GM23338 (cell line): ENCODE measurements around the gene MYLK. TPM values are rescaled to one million over a fixed set of nuclear protein-coding genes. Genes with fewer than 3 reads are reported as not detected.

Experiments used
- ATAC-seq: fragments of 200-7000 bp; cut with Tn5 transposase; 3 replicates; pipeline ENCODE4 v1.9.1; 2020
- DNase-seq: peaks from one replicate; pipeline ENCODE4 v3.0.0-alpha.2; 2015; ENCODE audit warnings: low spot score
- H2AFZ ChIP-seq: fragments of 200-600 bp; sonication (generic); 2 replicates; pipeline ENCODE4 v1.8.0; 2016; ENCODE audit warnings: antibody characterized with exemption, mild to moderate bottlenecking, moderate library complexity
- H3F3A ChIP-seq: fragments of 200-600 bp; sonication (generic); replicated peaks from 2 replicates; pipeline ENCODE4 v1.8.0; 2017; ENCODE audit warnings: antibody characterized with exemption, mixed run types, low read depth
- H3K27ac ChIP-seq: fragments of 200-600 bp; sonication (generic); 2 replicates; pipeline ENCODE4 v1.6.1; 2016; ENCODE audit warnings: low read depth
- H3K27me3 ChIP-seq: fragments of 200-600 bp; sonication (generic); 2 replicates; pipeline ENCODE4 v1.8.0; 2016; ENCODE audit warnings: mild to moderate bottlenecking, mixed run types, moderate library complexity; ENCODE audit not compliant: insufficient read depth
- H3K36me3 ChIP-seq: fragments of 200-600 bp; sonication (generic); 2 replicates; pipeline ENCODE4 v1.8.0; 2016; ENCODE audit warnings: mild to moderate bottlenecking; ENCODE audit not compliant: insufficient read depth
- H3K4me1 ChIP-seq: fragments of 200-600 bp; sonication (generic); 2 replicates; pipeline ENCODE4 v1.8.0; 2016; ENCODE audit warnings: mild to moderate bottlenecking, moderate library complexity; ENCODE audit not compliant: insufficient read depth
- H3K4me2 ChIP-seq: fragments of 200-600 bp; sonication (generic); 2 replicates; pipeline ENCODE4 v1.7.1; 2017; ENCODE audit warnings: mixed run types
- H3K4me3 ChIP-seq: fragments of 200-600 bp; sonication (generic); 2 replicates; pipeline ENCODE4 v1.6.1; 2016; ENCODE audit warnings: mixed run types
- H3K79me2 ChIP-seq: fragments of 200-600 bp; sonication (generic); replicated peaks from 2 replicates; pipeline ENCODE4 v1.8.0; 2017; ENCODE audit warnings: mild to moderate bottlenecking; ENCODE audit not compliant: insufficient read depth
- H3K9me2 ChIP-seq: fragments of 200-600 bp; sonication (generic); 2 replicates; pipeline ENCODE4 v1.8.0; 2017; ENCODE audit not compliant: insufficient read depth
- H4K20me1 ChIP-seq: fragments of 200-600 bp; sonication (generic); replicated peaks from 2 replicates; pipeline ENCODE4 v1.8.0; 2017; ENCODE audit warnings: mild to moderate bottlenecking; ENCODE audit not compliant: insufficient read depth
- H3K27ac Mint-ChIP-seq: 2 replicates; pipeline ENCODE4 v1.8.0; 2020; ENCODE audit warnings: inconsistent platforms, mild to moderate bottlenecking, moderate library complexity, mixed read lengths
- H3K27me3 Mint-ChIP-seq: 3 replicates; pipeline ENCODE4 v1.8.0; 2022; ENCODE audit warnings: low read depth, mild to moderate bottlenecking, moderate library complexity, mixed read lengths, inconsistent platforms; ENCODE audit not compliant: insufficient read depth, poor library complexity
- H3K36me3 Mint-ChIP-seq: 3 replicates; pipeline ENCODE4 v1.8.0; 2021; ENCODE audit warnings: low read depth, mild to moderate bottlenecking, inconsistent platforms, moderate library complexity, mixed read lengths
- H3K4me1 Mint-ChIP-seq: 3 replicates; pipeline ENCODE4 v1.8.0; 2020; ENCODE audit warnings: mild to moderate bottlenecking, inconsistent platforms, mixed read lengths
- H3K4me3 Mint-ChIP-seq: 3 replicates; pipeline ENCODE4 v1.8.0; 2021; ENCODE audit warnings: moderate library complexity, mild to moderate bottlenecking, inconsistent platforms, mixed read lengths
- H3K9me3 Mint-ChIP-seq: 3 replicates; pipeline ENCODE4 v1.8.0; 2020; ENCODE audit warnings: moderate library complexity, mild to moderate bottlenecking, inconsistent platforms, mixed read lengths
- CREB1 ChIP-seq: fragments of 250-450 bp; sonication (Bioruptor Pico); IDR thresholded peaks from 2 replicates; pipeline ENCODE4 v1.5.0; 2020; ENCODE audit warnings: low read depth, mild to moderate bottlenecking, moderate library complexity
- CTCF ChIP-seq, 2 experiments: fragments of 200-600 bp in 1 of 2; sonication (generic) in 1 of 2; conservative IDR thresholded peaks; 2 replicates each; pipeline versions ENCODE4 v1.5.1 to v1.6.1; 2016 to 2017; ENCODE audit warnings: antibody characterized with exemption in 2 of 2, low read depth in 2 of 2, mild to moderate bottlenecking in 2 of 2, moderate library complexity in 1 of 2
- ETS1 ChIP-seq: IDR thresholded peaks from 2 replicates; pipeline ENCODE4 v1.6.1; 2016; ENCODE audit warnings: antibody characterized with exemption
- EZH2 ChIP-seq: fragments of 200-600 bp; sonication (generic); IDR thresholded peaks from one replicate; pipeline ENCODE4 v1.8.0; 2017; ENCODE audit warnings: antibody characterized with exemption, mild to moderate bottlenecking, low read depth; ENCODE audit not compliant: unreplicated experiment
- EZH2phosphoT487 ChIP-seq: fragments of 200-600 bp; sonication (generic); IDR thresholded peaks from one replicate; pipeline ENCODE4 v1.8.1; 2018; ENCODE audit warnings: antibody characterized with exemption; ENCODE audit not compliant: unreplicated experiment
- JUNB ChIP-seq: IDR thresholded peaks from one replicate; pipeline ENCODE4 v1.6.1; 2016; ENCODE audit warnings: antibody characterized with exemption; ENCODE audit not compliant: unreplicated experiment
- NANOG ChIP-seq: IDR thresholded peaks from 2 replicates; pipeline ENCODE4 v1.6.1; 2016; ENCODE audit warnings: antibody characterized with exemption, borderline replicate concordance
- POLR2AphosphoS5 ChIP-seq: IDR thresholded peaks from 2 replicates; pipeline ENCODE4 v1.6.1; 2016; ENCODE audit warnings: antibody characterized with exemption, low read depth
- REST ChIP-seq: IDR thresholded peaks from one replicate; pipeline ENCODE4 v1.6.1; 2018; ENCODE audit warnings: antibody characterized with exemption; ENCODE audit not compliant: unreplicated experiment
- STAT1 ChIP-seq: IDR thresholded peaks from one replicate; pipeline ENCODE4 v1.6.1; 2016; ENCODE audit warnings: antibody characterized with exemption; ENCODE audit not compliant: unreplicated experiment
- ZNF114 ChIP-seq: fragments of 250-450 bp; sonication (Bioruptor Pico); IDR thresholded peaks from 2 replicates; pipeline ENCODE4 v1.5.0; 2020; ENCODE audit warnings: mild to moderate bottlenecking, moderate library complexity
- ZNF331 ChIP-seq: fragments of 250-450 bp; sonication (Bioruptor Pico); IDR thresholded peaks from 2 replicates; pipeline ENCODE4 v1.5.0; 2020; ENCODE audit warnings: low read depth, mild to moderate bottlenecking, moderate library complexity
- ZNF462 ChIP-seq: fragments of 250-450 bp; sonication (Bioruptor Pico); IDR thresholded peaks from 2 replicates; pipeline ENCODE4 v1.5.0; 2020; ENCODE audit warnings: mild to moderate bottlenecking, moderate library complexity
- polyA plus RNA-seq: library from polyadenylated mRNA; unstranded; fragments of >200 nt; fragmentation: Nextera tagmentation; extraction: Ambion mirVana; gene quantifications from 2 replicates; pipeline ENCODE4 v1.2.1, GENCODE V29; 2016
- total RNA-seq: library from RNA; depleted of rRNA; stranded (reverse); fragments of >200 nt; shearing (Covaris generic); gene quantifications from 2 replicates; pipeline ENCODE4 v1.2.3, GENCODE V29; 2014

Gene MYLK
- total and polyA plus RNA-seq, 2 experiments from 2014 or later, result 11.5 to 17.9 TPM

GRCh38 chr3:123741041-123741511, 143.1 kb downstream of the MYLK start:
- Histone ChIP-seq H3K27me3 (no peaks in the 10 kb centered on the region), H3F3A (no peaks in the 10 kb centered on the region), H3K27ac (no peak overlapping the region), H3K9me2 (no peaks in the 10 kb centered on the region), H3K36me3 (no peaks in the 10 kb centered on the region), H3K4me3 (no peak overlapping the region), H3K79me2 (no peaks in the 10 kb centered on the region), H4K20me1 (no peaks in the 10 kb centered on the region), H3K4me1 (no peaks in the 10 kb centered on the region), H2AFZ (no peak overlapping the region), H3K4me2 (no peak overlapping the region)
- no peaks in the 10 kb centered on the region for H3K9me3 Mint-ChIP-seq
- no peak overlapping the region for H3K4me3 Mint-ChIP-seq
- H3K4me1 Mint-ChIP-seq, result no peaks in the 10 kb centered on the region
- H3K27me3 Mint-ChIP-seq, result peaks cover 2% of the 10 kb centered on the region
- H3K36me3 Mint-ChIP-seq, result peaks cover 11% of the 10 kb centered on the region; the same call in 2 of the 3 replicates
- no peak for TF ChIP-seq STAT1
- TF ChIP-seq EZH2, result no peak
- TF ChIP-seq ETS1, result no peak
- no peak for TF ChIP-seq CREB1 (CRISPR knock-in tag)
- no peak for TF ChIP-seq NANOG
- TF ChIP-seq POLR2AphosphoS5, result no peak
- no peak for TF ChIP-seq ZNF114 (CRISPR knock-in tag)
- TF ChIP-seq REST, result no peak
- TF ChIP-seq CTCF (conservative IDR thresholded peaks at IDR 0.05; ENCODE audit: low read depth in 2 of 2), result no peak
- no peak for TF ChIP-seq JUNB
- TF ChIP-seq ZNF462, result no peak
- TF ChIP-seq ZNF331 (CRISPR knock-in tag), result no peak
- no peak for TF ChIP-seq EZH2phosphoT487
- no peak for ATAC-seq
- no peak for DNase-seq
- no peak overlapping the region for H3K27ac Mint-ChIP-seq
